Liver (tissue), 9 donors: Measurements from ENCODE around the gene CPS1. TPM values are rescaled to one million over a fixed set of nuclear protein-coding genes. Genes with fewer than 3 reads are reported as not detected.

Experiments used
- DNase-seq: peaks from one replicate; pipeline ENCODE4 v3.0.0-alpha.2; 2017; ENCODE audit warnings: low spot score
- H3K27ac ChIP-seq, 2 donors: one replicate each; pipeline ENCODE4 v1.7.0; 2013; ENCODE audit warnings: inconsistent platforms in 2 of 2, low read length in 2 of 2, control low read depth in 1 of 2, low read depth in 1 of 2, mild to moderate bottlenecking in 1 of 2
- H3K27me3 ChIP-seq, 4 donors: one replicate each; pipeline versions ENCODE4 v1.6.1 to v1.7.0; 2013; ENCODE audit warnings: low read length in 3 of 4, inconsistent platforms in 1 of 4, mild to moderate bottlenecking in 1 of 4, moderate library complexity in 1 of 4; ENCODE audit not compliant: control insufficient read depth in 4 of 4, insufficient read depth in 4 of 4
- H3K36me3 ChIP-seq, 4 donors: one replicate each; pipeline versions ENCODE4 v1.6.1 to v1.7.0; 2013; ENCODE audit warnings: low read length in 3 of 4, mild to moderate bottlenecking in 3 of 4, low read depth in 1 of 4, moderate library complexity in 1 of 4; ENCODE audit not compliant: control insufficient read depth in 4 of 4, insufficient read depth in 3 of 4
- H3K4me1 ChIP-seq, 4 donors: one replicate each; pipeline versions ENCODE4 v1.6.1 to v1.7.0; 2013; ENCODE audit warnings: low read length in 3 of 4, mild to moderate bottlenecking in 3 of 4, moderate library complexity in 1 of 4; ENCODE audit not compliant: control insufficient read depth in 4 of 4, insufficient read depth in 4 of 4
- H3K4me3 ChIP-seq, 3 donors: one replicate each; pipeline versions ENCODE4 v1.6.1 to v1.7.0; 2013; ENCODE audit warnings: low read length in 3 of 3, control low read depth in 1 of 3, low read depth in 1 of 3, mild to moderate bottlenecking in 1 of 3
- H3K9ac ChIP-seq, 2 donors: one replicate each; pipeline ENCODE4 v1.7.0; 2013; ENCODE audit warnings: low read length in 2 of 2, mild to moderate bottlenecking in 2 of 2, moderate library complexity in 2 of 2, control low read depth in 1 of 2, low read depth in 1 of 2
- H3K9me3 ChIP-seq, 4 donors: one replicate each; pipeline versions ENCODE4 v1.6.1 to v1.7.0; 2013; ENCODE audit warnings: low read length in 3 of 4; ENCODE audit not compliant: control insufficient read depth in 4 of 4
- ATF3 ChIP-seq: IDR thresholded peaks from 2 replicates; pipeline ENCODE4 v1.6.1; 2016; ENCODE audit warnings: antibody characterized with exemption
- CTCF ChIP-seq: fragments of 150-350 bp; IDR thresholded peaks from 2 replicates; pipeline ENCODE4 v1.5.1; 2017; ENCODE audit warnings: improper control_type of control experiment, low read depth, low read length; ENCODE audit not compliant: missing input control
- EGR1 ChIP-seq, 2 donors: IDR thresholded peaks; 2 replicates each; pipeline ENCODE4 v1.6.1; 2016 to 2018; ENCODE audit warnings: antibody characterized with exemption in 2 of 2, low read depth in 2 of 2
- FOXA2 ChIP-seq: IDR thresholded peaks from 2 replicates; pipeline ENCODE4 v1.6.1; 2016; ENCODE audit warnings: antibody characterized with exemption
- GABPA ChIP-seq, 2 donors: IDR thresholded peaks in 1 of 2; conservative IDR thresholded peaks in 1 of 2; 2 replicates each; pipeline ENCODE4 v1.6.1; 2016; ENCODE audit warnings: antibody characterized with exemption in 2 of 2, mild to moderate bottlenecking in 1 of 2, moderate library complexity in 1 of 2
- HNF4A ChIP-seq, 2 donors: conservative IDR thresholded peaks; 2 replicates each; pipeline ENCODE4 v1.6.1; 2016; ENCODE audit warnings: antibody characterized with exemption in 2 of 2, mild to moderate bottlenecking in 2 of 2
- HNF4G ChIP-seq: IDR thresholded peaks from 2 replicates; pipeline ENCODE4 v1.6.1; 2016; ENCODE audit warnings: antibody characterized with exemption
- JUND ChIP-seq, 2 donors: IDR thresholded peaks; 2 replicates each; pipeline ENCODE4 v1.6.1; 2016; ENCODE audit warnings: antibody characterized with exemption in 2 of 2
- MAX ChIP-seq: IDR thresholded peaks from 2 replicates; pipeline ENCODE4 v1.6.1; 2016; ENCODE audit warnings: antibody characterized with exemption
- NR2F2 ChIP-seq: IDR thresholded peaks from 2 replicates; pipeline ENCODE4 v1.6.1; 2016; ENCODE audit warnings: antibody characterized with exemption
- RAD21 ChIP-seq, 2 donors: IDR thresholded peaks; 2 replicates each; pipeline ENCODE4 v1.6.1; 2016; ENCODE audit warnings: antibody characterized with exemption in 2 of 2, mild to moderate bottlenecking in 2 of 2
- REST ChIP-seq: IDR thresholded peaks from 2 replicates; pipeline ENCODE4 v1.6.1; 2016; ENCODE audit warnings: antibody characterized with exemption, mild to moderate bottlenecking
- RXRA ChIP-seq, 2 donors: IDR thresholded peaks; 2 replicates each; pipeline ENCODE4 v1.6.1; 2017 to 2018; ENCODE audit warnings: antibody characterized with exemption in 2 of 2, mild to moderate bottlenecking in 1 of 2
- SP1 ChIP-seq: IDR thresholded peaks from 2 replicates; pipeline ENCODE4 v1.6.1; 2018; ENCODE audit warnings: antibody characterized with exemption, mild to moderate bottlenecking
- TAF1 ChIP-seq: conservative IDR thresholded peaks from 2 replicates; pipeline ENCODE4 v1.6.1; 2016; ENCODE audit warnings: antibody characterized with exemption, mild to moderate bottlenecking
- YY1 ChIP-seq: IDR thresholded peaks from 2 replicates; pipeline ENCODE4 v1.6.1; 2016; ENCODE audit warnings: antibody characterized with exemption, mild to moderate bottlenecking
- WGBS: extraction: QIAGEN DNeasy Blood & Tissue Kit; methylation state at CpG from one replicate; pipeline ENCODE4 v1.1.7; 2013; 5-methylcytosine and 5-hydroxymethylcytosine counted together
- polyA plus RNA-seq, 2 donors: library from polyadenylated mRNA; stranded (reverse) in 1 of 2; unstranded in 1 of 2; fragments of 200-250 nt in 1 of 2; fragments of >200 nt in 1 of 2; fragmentation: Nextera tagmentation in 1 of 2; extraction: Ambion mirVana in 1 of 2; gene quantifications; one replicate each; pipeline versions ENCODE4 v1.2.1 to v1.2.3, GENCODE V29; 2013 to 2015
- total RNA-seq, 2 donors: library from RNA; depleted of rRNA; stranded (reverse); fragments of >200 nt; gene quantifications; one replicate each; pipeline ENCODE4 v1.2.3, GENCODE V29; 2014
- donor health status: healthy.
- donor health status: healthy.
- donor health status: healthy.
- donor health status: healthy.
- donor health status: healthy.

The CPS1 gene
- total and polyA plus RNA-seq, 4 donors = 469 to 930 (median 575) TPM

GRCh38 chr2:210657874-210658273 lies 101.5 kb downstream of the CPS1 start:
- Histone ChIP-seq H3K4me1 (peaks cover 0 to 21% (median 8%) of the 10 kb centered on the region in 4 donors), H3K36me3 (peaks cover 16 to 96% (median 78%) of the 10 kb centered on the region in 4 donors), H3K9me3 (no peaks in the 10 kb centered on the region), H3K27ac (no peak overlapping the region), H3K9ac (no peak overlapping the region), H3K4me3 (no peak overlapping the region), H3K27me3 (no peaks in the 10 kb centered on the region)
- TF ChIP-seq RAD21 (IDR thresholded peaks at IDR 0.05) (no peak), NR2F2 (no peak), EGR1 (IDR thresholded peaks at IDR 0.05; ENCODE audit: low read depth in 2 of 2) (no peak), TAF1 (no peak), FOXA2 (no peak), JUND (IDR thresholded peaks at IDR 0.05) (no peak), HNF4A (conservative IDR thresholded peaks at IDR 0.05) (no peak), CTCF (no peak), GABPA (IDR thresholded peaks at IDR 0.05 in 1 of 2, conservative IDR thresholded peaks at IDR 0.05 in 1 of 2) (no peak), REST (no peak), YY1 (no peak), ATF3 (no peak), SP1 (no peak), MAX (no peak)
- 91% methylated on average over 1 of the region's 1 CpG for WGBS
- no peak for DNase-seq

- no peak for DNase-seq
- Histone ChIP-seq H3K9ac (no peak overlapping the region), H3K4me3 (no peak overlapping the region), H3K36me3 (peaks cover 17 to 86% (median 60%) of the 10 kb centered on the region in 4 donors), H3K27me3 (no peaks in the 10 kb centered on the region), H3K4me1 (peaks cover 0 to 30% (median 10%) of the 10 kb centered on the region in 4 donors), H3K27ac (no peak overlapping the region), H3K9me3 (no peaks in the 10 kb centered on the region)
- TF ChIP-seq FOXA2 = no peak
- TF ChIP-seq HNF4G = no peak
- TF ChIP-seq GABPA (IDR thresholded peaks at IDR 0.05 in 1 of 2, conservative IDR thresholded peaks at IDR 0.05 in 1 of 2) = no peak
- no peak for TF ChIP-seq MAX
- no peak for TF ChIP-seq RXRA (IDR thresholded peaks at IDR 0.05)
- no peak for TF ChIP-seq YY1
- no peak for TF ChIP-seq SP1
- no peak for TF ChIP-seq RAD21 (IDR thresholded peaks at IDR 0.05)
- TF ChIP-seq TAF1 = no peak
- no peak for TF ChIP-seq HNF4A (conservative IDR thresholded peaks at IDR 0.05)
- no peak for TF ChIP-seq EGR1 (IDR thresholded peaks at IDR 0.05; ENCODE audit: low read depth in 2 of 2)
- TF ChIP-seq JUND (IDR thresholded peaks at IDR 0.05) = no peak
- no peak for TF ChIP-seq NR2F2
- no peak for TF ChIP-seq ATF3
- TF ChIP-seq CTCF = no peak
- no peak for TF ChIP-seq REST
These were observed 104.4 kb downstream of the CPS1 start for GRCh38 chr2:210660751-210661150.
